Upper lobe of right lung (tissue), 1 donor: ENCODE data around the gene SSC4D. TPM values are rescaled to one million over a fixed set of nuclear protein-coding genes. Genes with fewer than 3 reads are reported as not detected.
"Not testable (repeated sequence)": the region's sequence is repeated elsewhere in the genome, so short reads cannot be mapped to it uniquely, and the experiment has no call there.

Experiments used
- ATAC-seq: fragments of 200-7000 bp; cut with Tn5 transposase; one replicate; pipeline ENCODE4 v1.9.1; 2020; ENCODE audit warnings: mild to moderate bottlenecking, moderate library complexity
- DNase-seq: peaks from one replicate; pipeline ENCODE4 v3.0.0-alpha.2; 2020
- H3K27ac ChIP-seq: fragments of 200-600 bp; one replicate; pipeline ENCODE4 v1.8.0; 2022
- H3K27me3 ChIP-seq: fragments of 200-600 bp; one replicate; pipeline ENCODE4 v1.8.0; 2022; ENCODE audit warnings: mild to moderate bottlenecking
- H3K36me3 ChIP-seq: fragments of 200-600 bp; one replicate; pipeline ENCODE4 v1.8.0; 2022
- H3K4me1 ChIP-seq: fragments of 200-600 bp; one replicate; pipeline ENCODE4 v1.8.0; 2022
- H3K4me3 ChIP-seq: fragments of 200-600 bp; one replicate; pipeline ENCODE4 v1.8.0; 2022; ENCODE audit warnings: mild to moderate bottlenecking
- H3K9me3 ChIP-seq: fragments of 200-600 bp; one replicate; pipeline ENCODE4 v1.8.0; 2022
- CTCF ChIP-seq: fragments of 200-600 bp; IDR thresholded peaks from one replicate; pipeline ENCODE4 v1.8.0; 2022; ENCODE audit warnings: antibody characterized with exemption
- intact Hi-C: fragments of 100-400 bp; cut with DNase I; formaldehyde crosslinking; loops from one replicate; pipeline ENCODE4 v1.11.0; 2022
- total RNA-seq: library from RNA; stranded (reverse); fragmentation: NEBNext Ultra II Directional; extraction: Animal tissue kit (Norgen Biotek cat#: 25700); gene quantifications from one replicate; pipeline ENCODE4 v1.2.1, GENCODE V29; 2021
- donor health status: DM: no; HTN: yes; CAD: no; lungs with severe emphysema.

Gene SSC4D
- total RNA-seq, 1 donor from 2014 or later: 1.1 TPM

- Histone ChIP-seq H3K27me3 (no peaks in the 10 kb centered on the region), H3K4me3 (no peak overlapping the region), H3K9me3 (no peaks in the 10 kb centered on the region), H3K4me1 (peaks cover 21% of the 10 kb centered on the region), H3K36me3 (no peaks in the 10 kb centered on the region), H3K27ac (no peak overlapping the region)
- no peak for DNase-seq
- ATAC-seq: no peak
- intact Hi-C loops: no loop called here
- TF ChIP-seq CTCF: no peak
Observed at GRCh38 chr7:76394957-76395356, 14.5 kb downstream of the SSC4D start.

- Histone ChIP-seq H3K9me3 (no peaks in the 10 kb centered on the region), H3K4me1 (peaks cover 21% of the 10 kb centered on the region), H3K4me3 (peak overlapping the region; percentile 66), H3K36me3 (no peaks in the 10 kb centered on the region), H3K27ac (peak overlapping the region; percentile 92), H3K27me3 (no peaks in the 10 kb centered on the region)
- no peak for TF ChIP-seq CTCF
- peak; percentile 98 for DNase-seq
- intact Hi-C loops: no loop called here
- peak; percentile 93 for ATAC-seq
Observed at GRCh38 chr7:76393116-76394031, 16.1 kb downstream of the SSC4D start.

- Histone ChIP-seq H3K36me3 (no peaks in the 10 kb centered on the region), H3K4me3 (peak overlapping the region; percentile 66), H3K9me3 (no peaks in the 10 kb centered on the region), H3K27me3 (no peaks in the 10 kb centered on the region), H3K4me1 (peaks cover 17% of the 10 kb centered on the region), H3K27ac (peak overlapping the region; percentile 92)
- no peak for TF ChIP-seq CTCF
- intact Hi-C loops: no loop called here
- DNase-seq (no peak), ATAC-seq (no peak)
Observed at GRCh38 chr7:76392531-76393115, 16.9 kb downstream of the SSC4D start.

- no peaks in the 10 kb centered on the region for H3K36me3 ChIP-seq
- no peak overlapping the region for H3K4me3 ChIP-seq
- no peaks in the 10 kb centered on the region for H3K9me3 ChIP-seq
- H3K27ac ChIP-seq: no peak overlapping the region
- H3K27me3 ChIP-seq: no peaks in the 10 kb centered on the region
- ATAC-seq: no peak
- peaks cover 11% of the 10 kb centered on the region for H3K4me1 ChIP-seq
- no peak for DNase-seq
- intact Hi-C loops: no loop called here
- TF ChIP-seq CTCF: no peak
Observed at GRCh38 chr7:76390092-76390491, 19.4 kb downstream of the SSC4D start.

- intact Hi-C loops, H3K4me3 ChIP-seq, H3K27ac ChIP-seq, H3K9me3 ChIP-seq, DNase-seq, ATAC-seq, H3K36me3 ChIP-seq, H3K27me3 ChIP-seq, H3K4me1 ChIP-seq: not testable (repeated sequence)
Observed at GRCh38 chr7:76387789-76388188, 21.7 kb downstream of the SSC4D start.

GRCh38 chr7:76386691-76387260 is 22.7 kb downstream of the SSC4D start:
- Histone ChIP-seq H3K4me3 (no peak overlapping the region), H3K9me3 (no peaks in the 10 kb centered on the region), H3K4me1 (no peaks in the 10 kb centered on the region), H3K27ac (no peak overlapping the region), H3K27me3 (no peaks in the 10 kb centered on the region), H3K36me3 (no peaks in the 10 kb centered on the region)
- intact Hi-C loops: no loop called here
- ATAC-seq (no peak), DNase-seq (no peak)
- TF ChIP-seq CTCF: no peak
